Measurements from ENCODE around the gene ABCA7.

DNA sequence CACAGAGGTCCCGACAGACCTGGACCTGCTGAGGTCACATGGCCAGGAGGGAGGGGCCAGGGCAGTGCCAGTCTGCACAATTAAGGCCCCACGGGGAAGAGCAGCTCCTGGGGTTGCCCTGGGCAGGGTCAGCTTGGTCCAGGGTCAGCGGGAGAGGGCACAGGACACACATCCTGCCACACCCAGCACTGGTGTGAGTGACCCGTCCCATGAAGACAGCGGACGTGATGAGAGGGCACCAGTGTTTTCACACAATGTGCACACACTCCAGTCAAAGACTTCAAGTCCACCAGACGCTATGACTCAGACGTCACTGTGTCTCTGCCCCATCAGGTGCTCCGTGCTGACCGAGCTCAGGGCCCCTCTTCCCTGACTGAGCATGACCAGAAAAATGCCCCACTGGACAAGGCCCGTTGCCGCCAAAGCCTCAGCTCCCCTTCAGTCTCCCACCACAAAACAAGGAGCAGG is 23.2 kb upstream of the ABCA7 start:
- TF ChIP-seq, protein P1, sequence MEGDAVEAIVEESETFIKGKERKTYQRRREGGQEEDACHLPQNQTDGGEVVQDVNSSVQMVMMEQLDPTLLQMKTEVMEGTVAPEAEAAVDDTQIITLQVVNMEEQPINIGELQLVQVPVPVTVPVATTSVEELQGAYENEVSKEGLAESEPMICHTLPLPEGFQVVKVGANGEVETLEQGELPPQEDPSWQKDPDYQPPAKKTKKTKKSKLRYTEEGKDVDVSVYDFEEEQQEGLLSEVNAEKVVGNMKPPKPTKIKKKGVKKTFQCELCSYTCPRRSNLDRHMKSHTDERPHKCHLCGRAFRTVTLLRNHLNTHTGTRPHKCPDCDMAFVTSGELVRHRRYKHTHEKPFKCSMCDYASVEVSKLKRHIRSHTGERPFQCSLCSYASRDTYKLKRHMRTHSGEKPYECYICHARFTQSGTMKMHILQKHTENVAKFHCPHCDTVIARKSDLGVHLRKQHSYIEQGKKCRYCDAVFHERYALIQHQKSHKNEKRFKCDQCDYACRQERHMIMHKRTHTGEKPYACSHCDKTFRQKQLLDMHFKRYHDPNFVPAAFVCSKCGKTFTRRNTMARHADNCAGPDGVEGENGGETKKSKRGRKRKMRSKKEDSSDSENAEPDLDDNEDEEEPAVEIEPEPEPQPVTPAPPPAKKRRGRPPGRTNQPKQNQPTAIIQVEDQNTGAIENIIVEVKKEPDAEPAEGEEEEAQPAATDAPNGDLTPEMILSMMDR (IDR thresholded peaks at IDR 0.05 in 2 of 3, conservative IDR thresholded peaks at IDR 0.05 in 1 of 3; ENCODE audit: borderline replicate concordance in 1 of 3, insufficient read depth in 1 of 3, low read depth in 2 of 3, low read length in 2 of 3) = no peak
- TF ChIP-seq POLR2AphosphoS5 (IDR thresholded peaks at IDR 0.05; ENCODE audit: low read depth, low read length) = no peak

All from HCT116 (cell line).